GM13976 (cell line): ENCODE measurements around the gene SHH.

Experiments used
- DNase-seq: peaks from one replicate; pipeline ENCODE4 v3.0.0; 2012; ENCODE audit warnings: low spot score
- CTCF ChIP-seq: IDR thresholded peaks from 2 replicates; pipeline ENCODE4 v1.5.1; 2012; ENCODE audit warnings: borderline replicate concordance, mild to moderate bottlenecking; ENCODE audit not compliant: insufficient read depth; ENCODE audit errors: extremely low read depth, missing control alignments, control extremely low read depth
- in situ Hi-C: fragments of 300-500 bp; cut with MboI; formaldehyde crosslinking; loops from one replicate; pipeline ENCODE4 v1.12.0; 2022; ENCODE audit warnings: low sequenced_read_pairs, mixed read lengths, inconsistent platforms; ENCODE audit not compliant: unreplicated experiment

Gene SHH

GRCh38 chr7:155824227-155824886 lies 12.1 kb upstream of the SHH start:
- no peak for DNase-seq
- in situ Hi-C loops: loop anchor here (25.0 kb wide), 1 partner anchor 988 kb away; no protein-coding TSS in a partner anchor
- TF ChIP-seq CTCF: no peak

GRCh38 chr7:155821851-155822250 lies 9.6 kb upstream of the SHH start:
- in situ Hi-C loops: loop anchor here (25.0 kb wide), 1 partner anchor 990 kb away; no protein-coding TSS in a partner anchor
- TF ChIP-seq CTCF: no peak
- DNase-seq: no peak

- in situ Hi-C loops: loop anchor here (25.0 kb wide), 1 partner anchor 992 kb away; no protein-coding TSS in a partner anchor
- no peak for DNase-seq
- TF ChIP-seq CTCF: no peak
These were observed 8.5 kb upstream of the SHH start for GRCh38 chr7:155820788-155821187.

GRCh38 chr7:155820246-155820645 lies 8.0 kb upstream of the SHH start:
- in situ Hi-C loops: loop anchor here (25.0 kb wide), 1 partner anchor 992 kb away; no protein-coding TSS in a partner anchor
- TF ChIP-seq CTCF: no peak

GRCh38 chr7:155819186-155819585 lies 6.9 kb upstream of the SHH start:
- DNase-seq: no peak
- in situ Hi-C loops: loop anchor here (10.0 to 25.0 kb wide), 2 partner anchors 656 to 993 kb away; no protein-coding TSS in a partner anchor
- TF ChIP-seq CTCF: no peak

More at GRCh38 chr7:155820246-155820645, 8.0 kb upstream of the SHH start:
- no peak for DNase-seq

- DNase-seq: no peak
- in situ Hi-C loops: loop anchor here (10.0 to 25.0 kb wide), 2 partner anchors 656 to 994 kb away; no protein-coding TSS in a partner anchor
- TF ChIP-seq CTCF: no peak
These were observed 6.5 kb upstream of the SHH start for GRCh38 chr7:155818820-155819168.
